Naive thymus-derived CD4-positive, alpha-beta T cell (primary cell): Measurements from ENCODE around the gene CUEDC1. TPM values are rescaled to one million over a fixed set of nuclear protein-coding genes. Genes with fewer than 3 reads are reported as not detected.
"Not testable (repeated sequence)": the region's sequence is repeated elsewhere in the genome, so short reads cannot be mapped to it uniquely, and the experiment has no call there.

Experiments
- ATAC-seq: fragments of 150-1000 bp; cut with Tn5 transposase; 2 replicates; pipeline ENCODE4 v1.10.0; 2021; ENCODE audit warnings: mild to moderate bottlenecking, moderate library complexity
- CTCF ChIA-PET: fragments of 350-600 bp; sonication (Branson Sonifier 250); formaldehyde crosslinking; loops from one replicate; lab custom pipeline; 2021; ENCODE audit warnings: antibody characterized with exemption; lab: Charles Lee
- POLR2A ChIA-PET: fragments of 350-600 bp; sonication (Branson Sonifier 250); formaldehyde crosslinking; loops from one replicate; lab custom pipeline; 2021; ENCODE audit warnings: antibody characterized with exemption, inconsistent platforms; lab: Charles Lee
- DNase-seq, 9 donors: peaks; one replicate each; pipeline versions ENCODE4 v3.0.0 to v3.0.0-alpha.2; 2020 to 2022; ENCODE audit warnings: mixed read lengths in 1 of 9
- H3K27ac ChIP-seq: one replicate; pipeline ENCODE4 v1.7.0; 2013; ENCODE audit warnings: mild to moderate bottlenecking, low read depth, low read length, moderate library complexity
- H3K27me3 ChIP-seq, 2 donors: one replicate each; pipeline ENCODE4 v1.7.0; 2013; ENCODE audit warnings: low read length in 2 of 2, mild to moderate bottlenecking in 2 of 2, moderate library complexity in 2 of 2; ENCODE audit not compliant: control insufficient read depth in 2 of 2, insufficient read depth in 2 of 2
- H3K36me3 ChIP-seq, 3 experiments: 1 replicate in 2 of 3; 2 replicates in 1 of 3; pipeline ENCODE4 v1.7.0; 2013; ENCODE audit warnings: low read length in 3 of 3, mild to moderate bottlenecking in 3 of 3, moderate library complexity in 1 of 3; ENCODE audit not compliant: insufficient read depth in 3 of 3, control insufficient read depth in 2 of 3
- H3K4me1 ChIP-seq, 2 donors: one replicate each; pipeline ENCODE4 v1.7.0; 2013; ENCODE audit warnings: low read length in 2 of 2, mild to moderate bottlenecking in 2 of 2, moderate library complexity in 1 of 2; ENCODE audit not compliant: control insufficient read depth in 2 of 2, insufficient read depth in 2 of 2
- H3K4me3 ChIP-seq: 2 replicates; pipeline ENCODE4 v1.7.0; 2013; ENCODE audit warnings: mild to moderate bottlenecking, low read length
- H3K9me3 ChIP-seq, 3 experiments: 1 replicate in 2 of 3; 2 replicates in 1 of 3; pipeline ENCODE4 v1.7.0; 2013; ENCODE audit warnings: low read length in 3 of 3; ENCODE audit not compliant: control insufficient read depth in 2 of 3
- H3K27ac Mint-ChIP-seq, 9 donors: one replicate each; pipeline ENCODE4 v1.8.0; 2020 to 2022; ENCODE audit warnings: mixed read lengths in 9 of 9, mild to moderate bottlenecking in 8 of 9, moderate library complexity in 5 of 9, inconsistent platforms in 2 of 9
- H3K27me3 Mint-ChIP-seq, 5 donors: one replicate each; pipeline ENCODE4 v1.8.0; 2021 to 2022; ENCODE audit warnings: mixed read lengths in 5 of 5, mild to moderate bottlenecking in 1 of 5
- H3K36me3 Mint-ChIP-seq, 5 donors: one replicate each; pipeline ENCODE4 v1.8.0; 2020 to 2022; ENCODE audit warnings: mixed read lengths in 5 of 5, mild to moderate bottlenecking in 3 of 5, inconsistent platforms in 1 of 5
- H3K4me1 Mint-ChIP-seq, 7 donors: one replicate each; pipeline ENCODE4 v1.8.0; 2020 to 2022; ENCODE audit warnings: mixed read lengths in 7 of 7, mild to moderate bottlenecking in 3 of 7, inconsistent platforms in 1 of 7
- H3K4me3 Mint-ChIP-seq, 10 donors: one replicate each; pipeline ENCODE4 v1.8.0; 2020 to 2022; ENCODE audit warnings: mild to moderate bottlenecking in 10 of 10, mixed read lengths in 10 of 10, moderate library complexity in 6 of 10, inconsistent platforms in 2 of 10
- H3K9me3 Mint-ChIP-seq, 11 donors: one replicate each; pipeline ENCODE4 v1.8.0; 2020 to 2022; ENCODE audit warnings: mixed read lengths in 11 of 11, mild to moderate bottlenecking in 4 of 11, inconsistent platforms in 1 of 11, moderate library complexity in 1 of 11
- intact Hi-C, 2 donors: fragments of 100-400 bp; cut with micrococcal nuclease; formaldehyde crosslinking; loops; one replicate each; pipeline ENCODE4 v1.15.1; 2023
- polyA plus RNA-seq, 2 donors: library from polyadenylated mRNA; unstranded; fragments of 300-500 nt; fragmentation: Illumina TruSeq; gene quantifications; one replicate each; pipeline ENCODE4 v1.2.3, GENCODE V29; 2021
- total RNA-seq, 6 experiments: library from RNA in 5 of 6; stranded (reverse) in 5 of 6; gene quantifications; 1 replicate in 5 of 6; 2 replicates in 1 of 6; pipeline ENCODE4 v1.2.3 and lab custom pipeline; 2021 to 2026

The CUEDC1 gene
- total and polyA plus RNA-seq, 7 experiments from 2014 or later, result 0.10 to 7.7 (median 1.0) TPM; not detected in 2

DNA sequence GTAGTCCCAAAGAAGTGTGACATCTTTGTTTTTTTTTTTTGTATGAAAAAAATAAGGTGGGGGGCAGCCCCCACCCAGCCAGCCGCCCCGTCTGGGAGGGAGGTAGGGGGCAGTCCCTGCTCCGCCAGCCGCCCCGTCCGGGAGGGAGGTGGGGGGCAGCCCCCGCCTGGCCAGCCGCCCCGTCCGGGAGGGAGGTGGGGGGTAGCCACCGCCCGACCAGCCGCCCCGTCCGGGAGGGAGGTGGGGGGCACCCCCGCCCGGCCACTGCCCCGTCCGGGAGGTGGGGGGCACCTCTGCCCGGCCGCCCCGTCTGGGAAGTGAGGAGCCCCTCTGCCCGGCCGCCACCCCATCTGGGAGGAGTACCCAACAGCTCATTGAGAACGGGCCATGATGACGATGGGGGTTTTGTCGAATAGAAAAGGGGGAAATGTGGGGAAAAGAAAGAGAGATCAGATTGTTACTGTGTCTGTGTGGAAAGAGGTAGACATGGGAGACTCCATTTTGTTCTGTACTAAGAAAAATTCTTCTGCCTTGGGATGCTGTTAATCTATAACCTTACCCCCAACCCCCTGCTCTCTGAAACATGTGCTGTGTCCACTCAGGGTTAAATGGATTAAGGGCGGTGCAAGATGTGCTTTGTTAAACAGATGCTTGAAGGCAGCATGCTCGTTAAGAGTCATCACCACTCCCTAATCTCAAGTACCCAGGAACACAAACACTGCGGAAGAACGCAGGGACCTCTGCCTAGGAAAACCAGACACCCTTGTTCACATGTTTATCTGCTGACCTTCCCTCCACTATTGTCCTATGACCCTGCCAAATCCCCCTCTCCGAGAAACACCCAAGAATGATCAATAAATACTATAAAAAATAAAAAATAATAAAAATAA is 108.9 kb downstream of the CUEDC1 start:
- POLR2A ChIA-PET, H3K27ac Mint-ChIP-seq, H3K27ac ChIP-seq, H3K9me3 Mint-ChIP-seq, H3K4me3 ChIP-seq, H3K27me3 ChIP-seq, CTCF ChIA-PET, DNase-seq, H3K27me3 Mint-ChIP-seq, ATAC-seq, H3K9me3 ChIP-seq, H3K4me3 Mint-ChIP-seq, intact Hi-C loops: not testable (repeated sequence)
- Histone ChIP-seq H3K4me1 (peaks cover 17 to 19% of the 10 kb centered on the region in 2 donors), H3K36me3 (peaks cover 0 to 16% (median 2%) of the 10 kb centered on the region in 3 experiments)
- Mint-ChIP-seq H3K4me1 (peaks cover 24 to 61% (median 49%) of the 10 kb centered on the region in 7 donors), H3K36me3 (peaks cover 0 to 22% (median 12%) of the 10 kb centered on the region in 5 donors)

DNA sequence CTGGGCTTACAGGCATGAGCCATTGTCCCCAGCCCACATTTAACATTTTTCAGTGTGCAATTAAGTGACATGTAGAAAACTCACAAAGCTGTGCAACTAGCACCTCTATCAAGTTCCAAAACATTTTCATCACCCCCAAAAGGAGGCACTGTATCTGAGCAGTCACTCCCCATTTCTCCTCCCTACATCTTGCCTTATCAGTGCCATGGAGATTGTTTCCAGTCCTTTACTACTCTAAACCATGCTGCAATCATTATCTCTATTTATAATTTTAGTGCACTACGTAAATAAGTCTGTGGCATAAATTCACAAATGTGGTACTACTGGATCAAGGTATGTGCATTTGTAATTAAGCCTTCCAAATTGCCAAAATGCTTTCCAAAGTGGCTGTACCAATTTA is 112.9 kb downstream of the CUEDC1 start:
- Mint-ChIP-seq H3K9me3 (no peaks in the 10 kb centered on the region), H3K27me3 (no peaks in the 10 kb centered on the region), H3K4me3 (no peak overlapping the region), H3K4me1 (peaks cover 8 to 27% (median 16%) of the 10 kb centered on the region in 7 donors), H3K36me3 (peaks cover 4 to 37% (median 15%) of the 10 kb centered on the region in 5 donors), H3K27ac (peak overlapping the region in 3 of 9 donors; percentile 18 to 63 (median 31))
- CTCF ChIA-PET, result no interaction called here
- intact Hi-C loops, result no loop called here
- DNase-seq, result no peak
- H3K4me3 ChIP-seq, result no peak overlapping the region
- no peaks in the 10 kb centered on the region for H3K9me3 ChIP-seq
- ATAC-seq, result no peak
- POLR2A ChIA-PET, result interaction anchor here (0.6 kb wide), 1 partner anchor 9 kb away, joined by 3 read pairs; no protein-coding TSS in a partner anchor
- H3K27ac ChIP-seq, result no peak overlapping the region
- H3K36me3 ChIP-seq, result peaks cover 19 to 41% (median 22%) of the 10 kb centered on the region in 3 experiments
- H3K4me1 ChIP-seq, result peaks cover 0 to 3% of the 10 kb centered on the region in 2 donors
- no peaks in the 10 kb centered on the region for H3K27me3 ChIP-seq

DNA sequence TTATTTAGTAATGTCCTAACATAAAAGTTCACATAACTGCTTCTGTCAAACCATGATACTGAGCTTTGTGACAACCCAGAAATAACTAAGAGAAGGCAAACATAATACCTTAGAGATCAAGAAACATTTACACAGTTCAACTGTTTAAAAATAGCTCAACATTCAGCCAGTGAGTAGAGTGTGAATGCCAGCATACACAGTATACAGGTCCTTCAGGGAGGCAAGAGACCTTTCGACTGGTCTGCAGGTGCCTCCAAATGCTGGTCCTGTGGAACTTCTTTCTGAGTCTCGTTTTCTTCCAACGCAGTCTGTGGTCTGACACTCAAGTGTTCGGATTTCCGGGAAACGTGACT is 115.7 kb downstream of the CUEDC1 start:
- H3K4me1 Mint-ChIP-seq, result peaks cover 3 to 19% (median 12%) of the 10 kb centered on the region in 7 donors
- peaks cover 4 to 32% (median 13%) of the 10 kb centered on the region in 5 donors for H3K36me3 Mint-ChIP-seq

DNA sequence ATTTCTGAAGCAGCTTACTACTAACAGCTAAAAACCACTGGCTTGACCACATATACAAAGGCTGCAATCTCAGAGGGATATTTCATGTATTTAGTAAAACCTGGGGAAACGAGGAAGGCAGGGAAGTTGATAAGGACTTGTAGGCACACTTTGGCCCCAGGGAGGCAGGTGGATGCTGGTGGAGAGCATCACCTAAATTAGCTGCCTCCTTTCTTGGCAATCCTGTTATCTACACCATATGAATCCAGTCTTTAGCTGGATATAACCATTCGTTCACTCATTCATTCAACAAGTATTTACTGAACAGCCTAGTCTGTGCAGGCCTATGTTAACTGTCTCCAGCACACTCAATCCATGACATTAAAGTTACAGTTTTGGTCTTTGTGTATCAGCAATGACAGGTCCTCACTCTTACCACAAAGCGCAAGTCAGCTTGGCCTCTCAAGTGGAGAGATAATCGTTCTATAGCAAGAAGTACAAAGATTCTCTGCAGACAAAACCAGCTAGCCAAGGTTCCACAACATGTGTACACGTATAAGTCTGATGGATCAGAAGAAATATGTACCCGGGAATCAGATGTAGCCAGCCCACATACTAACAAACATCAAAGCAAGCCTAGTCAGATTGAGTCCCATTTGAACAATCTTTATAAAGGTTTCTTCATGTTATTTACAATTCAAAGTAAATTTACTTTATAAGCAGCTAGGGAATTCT is 116.2 kb downstream of the CUEDC1 start:
- Mint-ChIP-seq H3K27ac (no peak overlapping the region), H3K4me1 (peaks cover 3 to 23% (median 14%) of the 10 kb centered on the region in 7 donors), H3K27me3 (no peaks in the 10 kb centered on the region), H3K36me3 (peaks cover 4 to 32% (median 13%) of the 10 kb centered on the region in 5 donors), H3K4me3 (no peak overlapping the region), H3K9me3 (no peaks in the 10 kb centered on the region)
- DNase-seq, result no peak
- no peaks in the 10 kb centered on the region for H3K27me3 ChIP-seq
- CTCF ChIA-PET, result no interaction called here
- ATAC-seq, result no peak
- intact Hi-C loops, result no loop called here
- no peaks in the 10 kb centered on the region for H3K4me1 ChIP-seq
- H3K9me3 ChIP-seq, result no peaks in the 10 kb centered on the region
- POLR2A ChIA-PET, result interaction anchor here (0.6 to 1.1 kb wide), 2 partner anchors 9 to 745 kb away, joined by 3 to 5 read pairs; no protein-coding TSS in a partner anchor
- H3K4me3 ChIP-seq, result no peak overlapping the region
- H3K27ac ChIP-seq, result no peak overlapping the region
- peaks cover 19 to 35% (median 22%) of the 10 kb centered on the region in 3 experiments for H3K36me3 ChIP-seq

More for the DNA sequence above, 115.7 kb downstream of the CUEDC1 start:
- ChIA-PET POLR2A (interaction anchor here (1.1 kb wide), 1 partner anchor 8 kb away, joined by 5 read pairs; no protein-coding TSS in a partner anchor), CTCF (no interaction called here)
- no peaks in the 10 kb centered on the region for H3K9me3 Mint-ChIP-seq
- no peak overlapping the region for H3K4me3 Mint-ChIP-seq
- H3K36me3 ChIP-seq, result peaks cover 19 to 35% (median 22%) of the 10 kb centered on the region in 3 experiments
- DNase-seq, result no peak
- H3K9me3 ChIP-seq, result no peaks in the 10 kb centered on the region
- no peak for ATAC-seq
- no peaks in the 10 kb centered on the region for H3K27me3 Mint-ChIP-seq
- no peak overlapping the region for H3K27ac ChIP-seq
- no peak overlapping the region for H3K27ac Mint-ChIP-seq
- no peaks in the 10 kb centered on the region for H3K27me3 ChIP-seq
- no peaks in the 10 kb centered on the region for H3K4me1 ChIP-seq
- intact Hi-C loops, result no loop called here
- H3K4me3 ChIP-seq, result no peak overlapping the region

DNA sequence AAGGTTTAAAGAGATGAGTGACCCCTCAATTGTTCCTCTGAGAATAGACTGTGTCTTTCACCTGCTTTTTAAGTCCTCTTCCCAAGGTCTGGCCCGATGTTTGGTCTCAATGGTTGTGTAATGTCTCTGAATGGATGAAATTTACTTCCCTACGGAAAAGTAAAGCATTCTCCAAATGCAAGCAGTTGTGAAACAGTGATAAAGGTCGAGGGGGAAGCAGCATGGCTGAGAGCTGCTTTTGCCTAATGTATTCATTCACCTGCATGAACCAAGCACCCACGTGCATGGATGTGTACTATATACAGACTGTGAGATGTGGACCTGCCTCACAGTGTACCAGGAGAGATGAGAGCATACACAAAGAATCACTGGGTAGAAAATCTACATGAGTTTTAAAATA is 116.8 kb downstream of the CUEDC1 start:
- no peaks in the 10 kb centered on the region for H3K4me1 ChIP-seq
- POLR2A ChIA-PET, result interaction anchor here (0.6 to 1.1 kb wide), 2 partner anchors 10 to 744 kb away, joined by 3 to 5 read pairs; no protein-coding TSS in a partner anchor
- H3K27ac ChIP-seq, result no peak overlapping the region
- Mint-ChIP-seq H3K4me3 (no peak overlapping the region), H3K4me1 (peaks cover 1 to 22% (median 14%) of the 10 kb centered on the region in 7 donors), H3K9me3 (no peaks in the 10 kb centered on the region), H3K27me3 (no peaks in the 10 kb centered on the region), H3K27ac (peak overlapping the region in 1 of 9 donors; percentile 70), H3K36me3 (peaks cover 4 to 30% (median 11%) of the 10 kb centered on the region in 5 donors)
- ATAC-seq (no peak), DNase-seq (no peak)
- peaks cover 19 to 35% (median 22%) of the 10 kb centered on the region in 3 experiments for H3K36me3 ChIP-seq
- intact Hi-C loops, result no loop called here
- no peaks in the 10 kb centered on the region for H3K27me3 ChIP-seq
- no peaks in the 10 kb centered on the region for H3K9me3 ChIP-seq
- CTCF ChIA-PET, result no interaction called here
- H3K4me3 ChIP-seq, result no peak overlapping the region

DNA sequence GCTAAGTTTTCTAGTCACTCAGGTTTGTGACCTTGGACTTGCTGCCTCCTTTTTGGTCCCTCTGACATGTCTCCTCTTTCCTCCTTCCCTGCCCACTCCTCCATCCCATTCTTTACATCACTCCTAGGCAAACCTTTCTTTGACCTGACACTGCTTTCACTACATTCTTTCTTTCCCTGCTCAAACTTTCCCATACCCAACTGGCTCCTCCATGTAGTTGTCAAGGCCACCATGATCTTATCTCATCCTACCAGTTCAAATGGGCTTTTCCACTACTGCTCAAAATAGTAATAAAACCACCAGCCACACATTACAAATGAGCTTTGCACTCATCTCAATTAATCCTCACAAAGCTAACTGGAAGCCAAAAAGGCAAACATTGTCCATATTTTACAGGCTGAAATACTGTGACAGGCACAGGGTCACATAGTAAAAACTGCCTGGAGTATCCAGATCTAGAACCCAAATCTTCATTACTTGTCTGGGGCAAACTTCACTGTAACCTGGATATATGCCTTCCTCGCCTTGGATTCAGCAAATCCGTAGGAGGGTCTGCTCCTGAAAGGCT is 119.8 kb downstream of the CUEDC1 start:
- H3K4me3 ChIP-seq, result no peak overlapping the region
- CTCF ChIA-PET, result interaction anchor here (1.0 kb wide), 2 partner anchors 9 to 14 kb away, joined by 4 to 8 read pairs; partner anchors contain the start of gene MRPS23
- intact Hi-C loops, result no loop called here
- H3K27ac ChIP-seq, result no peak overlapping the region
- no peaks in the 10 kb centered on the region for H3K4me1 ChIP-seq
- Mint-ChIP-seq H3K4me3 (no peak overlapping the region), H3K27ac (peak overlapping the region in 1 of 9 donors; percentile 47), H3K27me3 (no peaks in the 10 kb centered on the region), H3K9me3 (no peaks in the 10 kb centered on the region), H3K4me1 (peaks cover 0 to 13% (median 4%) of the 10 kb centered on the region in 7 donors), H3K36me3 (peaks cover 0 to 13% (median 4%) of the 10 kb centered on the region in 5 donors)
- H3K9me3 ChIP-seq, result no peaks in the 10 kb centered on the region
- POLR2A ChIA-PET, result interaction anchor here (0.7 kb wide), 1 partner anchor 199 kb away, joined by 3 read pairs; no protein-coding TSS in a partner anchor
- no peak for ATAC-seq
- H3K27me3 ChIP-seq, result no peaks in the 10 kb centered on the region
- peaks cover 13 to 30% (median 15%) of the 10 kb centered on the region in 3 experiments for H3K36me3 ChIP-seq
- no peak for DNase-seq
